ENCODE data around the gene KCNIP3.

DNA sequence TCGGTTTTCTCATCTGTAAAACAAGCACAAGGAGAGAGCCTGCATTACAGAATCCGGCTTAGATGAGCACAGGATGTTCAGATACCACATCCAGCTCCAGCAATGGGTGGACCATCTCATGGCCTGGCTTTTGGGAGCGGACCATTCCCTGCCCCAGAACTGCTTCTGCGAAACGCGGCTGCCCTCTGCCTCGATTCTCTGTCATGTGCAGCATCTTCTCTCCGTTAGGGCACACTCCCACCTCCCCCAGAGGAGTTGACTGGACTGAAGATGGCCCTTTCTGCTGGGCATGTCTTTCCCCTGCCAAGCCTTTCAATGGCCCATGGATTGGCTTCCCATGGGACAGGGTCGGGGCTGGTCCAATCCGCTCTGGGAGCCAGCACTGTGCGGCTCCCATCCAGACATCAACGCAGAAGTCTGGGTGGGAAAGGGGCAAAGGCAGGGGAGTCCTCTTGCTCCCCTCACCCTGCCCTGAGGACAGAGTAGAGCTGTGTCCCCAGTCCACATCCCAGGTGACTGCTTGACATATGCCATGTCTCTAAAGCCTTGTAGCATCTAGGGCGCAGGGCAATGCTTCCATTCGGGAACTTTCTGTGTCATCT is 91.0 kb downstream of the KCNIP3 start:
- TF ChIP-seq ZFP30 (CRISPR knock-in tag; IDR thresholded peaks at IDR 0.05), result no peak
- TF ChIP-seq, protein P1, sequence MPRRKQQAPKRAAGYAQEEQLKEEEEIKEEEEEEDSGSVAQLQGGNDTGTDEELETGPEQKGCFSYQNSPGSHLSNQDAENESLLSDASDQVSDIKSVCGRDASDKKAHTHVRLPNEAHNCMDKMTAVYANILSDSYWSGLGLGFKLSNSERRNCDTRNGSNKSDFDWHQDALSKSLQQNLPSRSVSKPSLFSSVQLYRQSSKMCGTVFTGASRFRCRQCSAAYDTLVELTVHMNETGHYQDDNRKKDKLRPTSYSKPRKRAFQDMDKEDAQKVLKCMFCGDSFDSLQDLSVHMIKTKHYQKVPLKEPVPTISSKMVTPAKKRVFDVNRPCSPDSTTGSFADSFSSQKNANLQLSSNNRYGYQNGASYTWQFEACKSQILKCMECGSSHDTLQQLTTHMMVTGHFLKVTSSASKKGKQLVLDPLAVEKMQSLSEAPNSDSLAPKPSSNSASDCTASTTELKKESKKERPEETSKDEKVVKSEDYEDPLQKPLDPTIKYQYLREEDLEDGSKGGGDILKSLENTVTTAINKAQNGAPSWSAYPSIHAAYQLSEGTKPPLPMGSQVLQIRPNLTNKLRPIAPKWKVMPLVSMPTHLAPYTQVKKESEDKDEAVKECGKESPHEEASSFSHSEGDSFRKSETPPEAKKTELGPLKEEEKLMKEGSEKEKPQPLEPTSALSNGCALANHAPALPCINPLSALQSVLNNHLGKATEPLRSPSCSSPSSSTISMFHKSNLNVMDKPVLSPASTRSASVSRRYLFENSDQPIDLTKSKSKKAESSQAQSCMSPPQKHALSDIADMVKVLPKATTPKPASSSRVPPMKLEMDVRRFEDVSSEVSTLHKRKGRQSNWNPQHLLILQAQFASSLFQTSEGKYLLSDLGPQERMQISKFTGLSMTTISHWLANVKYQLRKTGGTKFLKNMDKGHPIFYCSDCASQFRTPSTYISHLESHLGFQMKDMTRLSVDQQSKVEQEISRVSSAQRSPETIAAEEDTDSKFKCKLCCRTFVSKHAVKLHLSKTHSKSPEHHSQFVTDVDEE (CRISPR knock-in tag; IDR thresholded peaks at IDR 0.05), result no peak
- TF ChIP-seq RARB (CRISPR knock-in tag; IDR thresholded peaks at IDR 0.05), result no peak
- TF ChIP-seq, protein P2, sequence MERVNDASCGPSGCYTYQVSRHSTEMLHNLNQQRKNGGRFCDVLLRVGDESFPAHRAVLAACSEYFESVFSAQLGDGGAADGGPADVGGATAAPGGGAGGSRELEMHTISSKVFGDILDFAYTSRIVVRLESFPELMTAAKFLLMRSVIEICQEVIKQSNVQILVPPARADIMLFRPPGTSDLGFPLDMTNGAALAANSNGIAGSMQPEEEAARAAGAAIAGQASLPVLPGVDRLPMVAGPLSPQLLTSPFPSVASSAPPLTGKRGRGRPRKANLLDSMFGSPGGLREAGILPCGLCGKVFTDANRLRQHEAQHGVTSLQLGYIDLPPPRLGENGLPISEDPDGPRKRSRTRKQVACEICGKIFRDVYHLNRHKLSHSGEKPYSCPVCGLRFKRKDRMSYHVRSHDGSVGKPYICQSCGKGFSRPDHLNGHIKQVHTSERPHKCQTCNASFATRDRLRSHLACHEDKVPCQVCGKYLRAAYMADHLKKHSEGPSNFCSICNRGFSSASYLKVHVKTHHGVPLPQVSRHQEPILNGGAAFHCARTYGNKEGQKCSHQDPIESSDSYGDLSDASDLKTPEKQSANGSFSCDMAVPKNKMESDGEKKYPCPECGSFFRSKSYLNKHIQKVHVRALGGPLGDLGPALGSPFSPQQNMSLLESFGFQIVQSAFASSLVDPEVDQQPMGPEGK (CRISPR knock-in tag; IDR thresholded peaks at IDR 0.05; ENCODE audit: borderline replicate concordance), result no peak
- no peak for TF ChIP-seq ZC3H10 (CRISPR knock-in tag; IDR thresholded peaks at IDR 0.05)
